HG03095 (cell line): Measurements from ENCODE around the gene ULBP2.
"Not testable (repeated sequence)": the region's sequence is repeated elsewhere in the genome, so short reads cannot be mapped to it uniquely, and the experiment has no call there.

Source experiments
- ATAC-seq: cut with Tn5 transposase; IDR thresholded peaks from one replicate; pipeline ENCODE4 v1.9.1; 2021; ENCODE audit warnings: moderate library complexity; ENCODE audit not compliant: unreplicated experiment

ULBP2 gene

GRCh38 chr6:149908480-149908879, 33.3 kb upstream of the ULBP2 start:
- not testable (repeated sequence) for ATAC-seq

- ATAC-seq, result no peak
Measured at GRCh38 chr6:149909701-149910470, 31.9 kb upstream of the ULBP2 start.

- ATAC-seq, result no peak
Measured at GRCh38 chr6:149910721-149911151, 31.1 kb upstream of the ULBP2 start.

DNA sequence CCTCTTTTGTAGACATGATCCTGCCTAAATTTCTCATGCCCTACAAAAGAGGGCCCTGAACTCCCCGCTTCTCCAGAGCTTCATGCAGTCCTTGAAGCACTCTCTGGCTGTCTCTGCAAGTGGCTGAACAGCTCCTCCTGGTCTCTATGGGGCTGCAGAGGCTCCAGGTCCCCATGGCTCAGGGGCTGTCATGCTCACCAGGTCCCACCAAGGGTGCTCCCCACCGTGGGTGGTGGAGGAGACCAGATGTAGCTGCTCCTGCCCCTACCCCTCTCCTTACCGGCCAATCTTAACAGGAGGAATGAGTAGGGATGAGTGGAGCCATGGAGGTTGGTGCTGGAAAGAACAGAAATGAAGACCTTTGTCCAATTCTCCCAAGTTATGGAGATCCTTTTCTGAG, 29.1 kb upstream of the ULBP2 start:
- ATAC-seq, result not testable (repeated sequence)

DNA sequence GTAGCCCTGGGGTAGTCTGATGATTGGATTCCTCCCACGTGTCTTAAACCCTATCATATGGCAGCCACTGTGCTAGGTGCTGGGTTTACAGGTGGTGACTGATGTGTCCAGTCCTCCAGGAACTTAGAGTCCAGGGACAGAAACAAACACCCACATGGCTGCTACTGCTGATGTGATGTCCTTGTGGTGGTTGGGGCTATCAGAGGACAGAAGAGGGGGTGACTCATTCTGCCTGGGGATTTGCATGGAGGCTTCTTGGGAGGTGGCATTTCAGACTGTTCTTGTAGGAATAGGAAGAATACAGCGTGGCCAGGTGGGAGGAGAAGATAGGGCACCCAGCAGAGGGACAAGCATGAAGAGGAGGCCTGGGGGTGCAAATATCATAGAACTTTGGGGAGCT, 28.7 kb upstream of the ULBP2 start:
- ATAC-seq, result no peak

DNA sequence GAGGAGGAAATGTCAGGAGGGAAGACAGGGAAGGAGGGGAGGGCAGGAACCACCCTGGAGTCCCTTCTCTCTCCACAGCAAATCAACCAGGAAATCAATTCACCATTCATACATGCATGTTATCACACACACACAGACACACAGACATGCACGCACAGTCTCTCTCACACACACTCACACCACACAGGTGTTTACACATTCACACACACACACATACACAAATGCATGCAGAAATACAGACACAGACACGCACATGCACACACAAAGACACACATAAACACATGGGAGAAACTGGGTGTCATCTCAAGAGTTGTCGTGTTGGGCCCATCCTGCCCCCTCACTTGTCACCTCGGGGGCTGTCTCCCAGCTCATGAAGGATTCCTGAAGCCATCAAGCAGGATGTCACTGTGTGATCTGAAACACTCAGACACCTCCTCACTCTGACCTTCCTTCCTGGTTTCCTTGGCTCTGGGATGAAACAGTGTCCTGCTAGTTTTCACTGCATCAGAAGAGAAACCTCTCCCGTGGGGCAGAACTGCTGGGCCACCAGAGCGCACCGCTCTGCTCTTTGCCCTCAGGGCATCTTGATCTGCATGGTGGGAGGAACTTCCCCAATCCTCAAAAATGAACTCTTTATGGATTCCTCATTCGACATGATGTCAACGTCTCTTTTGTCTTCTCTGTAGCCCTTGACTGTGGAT, 28.1 kb upstream of the ULBP2 start:
- no peak for ATAC-seq

DNA sequence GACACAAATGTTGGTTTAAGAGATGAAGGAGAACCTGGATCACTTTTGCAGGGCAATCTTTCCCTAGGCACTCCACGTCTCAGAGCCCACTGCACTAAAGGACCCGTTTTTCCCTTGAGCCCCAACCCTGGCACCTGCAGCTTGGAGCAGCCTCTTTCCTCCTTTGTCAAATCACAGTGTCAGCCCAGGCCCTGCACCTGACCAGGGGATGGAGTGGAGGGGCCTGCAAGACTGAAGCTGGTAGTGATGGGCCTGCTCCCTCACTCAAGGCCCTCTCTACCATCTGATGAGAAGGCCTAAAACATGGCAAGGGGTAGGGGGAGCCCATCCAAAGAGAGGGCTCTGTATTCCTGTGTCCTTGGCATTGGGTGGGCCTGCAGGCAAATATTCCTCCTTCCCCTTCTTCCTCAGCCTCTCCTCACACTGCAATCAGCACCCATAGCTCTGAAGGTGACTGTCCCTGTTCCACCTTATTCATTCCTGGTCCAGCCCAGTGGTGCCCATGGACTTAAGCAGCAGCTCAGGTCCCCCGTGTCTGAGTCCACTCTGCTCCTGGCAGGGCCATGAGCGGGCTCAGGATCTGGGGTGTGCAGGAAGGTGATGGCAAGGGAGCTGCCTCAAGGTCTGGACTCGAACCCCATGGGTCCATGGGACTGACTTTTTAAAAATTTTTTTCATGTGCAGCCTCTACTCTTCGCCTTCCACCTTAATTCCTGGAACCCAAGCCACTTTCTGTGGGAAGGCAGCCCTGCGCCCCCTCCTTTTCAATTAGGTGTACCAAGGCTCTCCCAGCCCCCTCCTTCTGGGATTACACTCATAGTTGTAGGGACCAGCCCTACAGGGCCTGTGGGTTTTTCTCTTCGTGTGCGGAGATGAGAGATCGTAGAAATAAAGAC, 25.6 kb upstream of the ULBP2 start:
- no peak for ATAC-seq

DNA sequence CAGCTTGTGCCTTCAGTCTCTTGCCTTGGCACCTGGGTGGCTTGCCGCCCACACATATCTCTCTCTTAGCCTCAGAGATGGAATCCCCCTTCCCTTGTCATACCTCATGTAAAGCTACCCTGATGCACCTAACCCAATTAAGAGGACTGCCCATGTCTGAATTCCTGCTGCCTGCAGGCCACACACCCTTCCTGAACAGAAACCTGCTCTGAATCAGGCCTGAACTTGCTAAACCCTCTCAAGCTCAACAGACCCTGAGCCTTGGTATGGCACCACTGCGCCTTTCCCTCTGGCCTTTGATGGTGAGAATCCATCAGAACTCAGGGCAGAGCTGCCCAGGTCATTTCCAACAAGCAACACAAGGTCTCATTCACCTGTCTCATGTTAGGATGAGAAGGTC, 24.1 kb upstream of the ULBP2 start:
- ATAC-seq, result no peak

DNA sequence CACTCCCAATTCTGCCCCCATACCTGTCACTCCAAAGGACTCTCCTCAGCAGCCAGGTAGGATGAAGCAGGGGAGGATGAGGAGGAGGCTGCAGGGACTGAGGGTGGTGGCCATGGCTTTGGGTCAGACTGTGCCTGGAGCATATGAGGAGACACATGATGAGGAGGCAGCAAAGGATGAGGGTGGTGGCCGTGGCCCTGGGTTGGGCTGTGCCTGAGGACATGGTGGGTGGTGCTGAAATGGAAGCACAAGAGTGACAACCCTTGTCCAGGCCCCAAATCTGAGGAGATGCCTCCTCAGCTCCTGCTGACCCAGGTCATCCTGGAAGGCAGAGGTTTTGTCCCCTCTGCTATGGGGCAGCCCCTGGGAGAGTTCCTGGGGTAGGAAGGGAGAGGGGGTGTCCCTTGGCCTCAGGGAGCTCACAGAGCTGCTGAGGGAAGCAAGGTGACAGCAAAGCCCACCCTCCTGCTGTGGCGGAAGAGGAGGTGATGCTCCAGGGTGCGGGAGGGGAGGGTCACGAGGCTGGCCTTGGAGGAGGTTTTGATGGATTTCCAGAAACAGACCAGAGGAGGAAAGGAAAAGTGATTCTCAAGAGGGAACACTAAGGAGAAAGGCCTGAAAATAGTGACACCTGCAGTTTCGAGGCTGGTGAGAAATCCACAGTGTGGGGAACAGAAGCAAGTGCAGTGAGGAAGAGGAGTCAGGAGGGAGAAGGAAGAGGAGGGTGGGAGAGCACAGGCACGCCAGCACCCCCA, 23.5 kb upstream of the ULBP2 start:
- no peak for ATAC-seq

DNA sequence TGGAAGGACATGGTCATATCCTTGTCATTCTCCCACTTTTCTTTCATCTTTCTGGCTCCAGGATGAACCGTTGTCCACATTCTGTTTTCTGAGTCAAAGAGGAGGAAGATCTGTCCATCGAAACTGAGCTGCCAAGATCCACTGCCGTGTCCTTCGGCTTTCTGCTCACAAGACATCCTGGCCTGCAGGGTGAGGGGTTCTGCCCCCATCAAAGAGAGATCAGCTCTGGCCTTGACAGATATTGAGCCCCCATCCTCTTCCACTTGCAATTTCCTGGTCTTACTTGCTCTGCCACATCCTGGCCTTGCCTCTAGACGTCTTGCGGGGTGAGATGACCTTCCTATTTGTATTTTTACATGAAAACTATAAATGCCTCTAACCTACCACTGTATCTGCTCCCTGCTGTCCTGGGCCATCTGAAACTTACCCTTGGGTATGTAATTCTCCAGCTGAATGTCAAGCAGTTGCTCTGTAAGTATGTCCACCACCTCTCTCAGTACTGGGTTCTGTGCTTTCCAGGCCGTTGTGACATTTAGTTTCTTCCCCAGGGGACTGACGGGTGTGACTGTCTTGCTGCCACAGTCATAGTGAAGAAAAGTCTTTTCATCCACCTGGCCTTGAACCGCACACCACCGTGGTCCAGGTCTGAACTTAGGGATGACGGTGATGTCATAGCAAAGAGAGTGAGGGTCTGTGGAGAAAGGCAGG, 22.5 kb upstream of the ULBP2 start:
- not testable (repeated sequence) for ATAC-seq

DNA sequence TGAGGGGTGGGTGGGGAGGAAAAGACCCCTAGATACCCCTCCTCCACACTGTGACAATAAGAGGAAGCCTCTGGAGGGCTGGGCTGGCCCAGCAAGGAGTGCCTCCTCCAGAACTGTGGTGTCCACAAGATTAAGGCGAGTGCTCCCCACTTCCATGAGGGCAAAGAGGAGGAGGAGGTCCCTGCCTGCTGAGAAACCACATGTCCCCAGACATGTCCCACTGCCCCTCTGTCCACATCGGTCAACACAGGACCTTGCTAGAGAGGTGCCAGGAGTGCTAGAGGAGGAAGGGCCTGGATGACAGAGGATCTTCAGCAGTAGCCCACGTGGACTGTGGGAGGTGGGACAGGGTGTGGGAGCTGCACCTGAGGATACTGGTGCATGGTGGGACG, 22.0 kb upstream of the ULBP2 start:
- no peak for ATAC-seq

DNA sequence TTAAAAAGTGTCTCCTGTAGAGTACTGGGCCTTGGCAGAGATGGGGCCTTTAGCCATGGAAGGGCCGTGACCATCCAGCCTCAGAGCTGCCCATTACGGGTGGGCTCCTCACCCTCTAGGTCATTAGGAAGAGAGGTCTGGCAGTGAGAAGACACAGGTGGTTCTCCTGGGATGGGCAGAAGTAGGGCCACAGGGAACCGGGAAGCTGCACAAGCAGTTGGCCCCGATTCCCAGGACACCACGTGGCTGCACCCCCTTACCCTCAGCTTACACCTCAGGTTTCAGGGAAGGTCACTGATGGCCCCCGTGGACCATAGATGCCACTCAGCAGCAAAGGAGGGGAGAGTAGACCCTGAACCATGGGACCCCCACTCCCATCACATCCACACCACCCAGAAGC, 20.5 kb upstream of the ULBP2 start:
- no peak for ATAC-seq

DNA sequence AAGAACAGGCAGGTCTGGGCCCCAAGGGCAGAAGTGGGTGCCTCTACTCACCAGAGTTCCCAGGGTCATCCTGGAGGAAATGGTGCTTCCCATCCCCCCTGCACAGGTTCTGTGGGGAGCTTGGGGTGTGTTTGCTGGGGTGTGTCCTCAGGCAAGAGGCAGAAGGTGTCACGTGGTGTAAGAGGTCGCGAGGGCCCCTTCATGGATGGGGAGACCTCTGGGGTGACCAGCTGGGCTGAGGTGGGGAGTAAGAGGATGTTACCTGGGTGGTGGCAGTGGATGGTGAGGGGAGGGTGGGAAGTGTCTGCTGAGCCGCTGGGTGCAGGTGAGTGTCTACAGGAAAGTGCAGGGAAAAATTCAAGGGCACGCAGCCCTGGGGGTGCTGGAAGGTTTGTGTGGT, 19.7 kb upstream of the ULBP2 start:
- ATAC-seq, result not testable (repeated sequence)

GRCh38 chr6:149922642-149923326, 19.0 kb upstream of the ULBP2 start, which contains the start of gene RAET1G:
Gene RAET1G, minus strand, starts transcription at chr6:149923121. Its CDS starts 111 bp downstream, at chr6:149923010.
- ATAC-seq, result no peak

DNA sequence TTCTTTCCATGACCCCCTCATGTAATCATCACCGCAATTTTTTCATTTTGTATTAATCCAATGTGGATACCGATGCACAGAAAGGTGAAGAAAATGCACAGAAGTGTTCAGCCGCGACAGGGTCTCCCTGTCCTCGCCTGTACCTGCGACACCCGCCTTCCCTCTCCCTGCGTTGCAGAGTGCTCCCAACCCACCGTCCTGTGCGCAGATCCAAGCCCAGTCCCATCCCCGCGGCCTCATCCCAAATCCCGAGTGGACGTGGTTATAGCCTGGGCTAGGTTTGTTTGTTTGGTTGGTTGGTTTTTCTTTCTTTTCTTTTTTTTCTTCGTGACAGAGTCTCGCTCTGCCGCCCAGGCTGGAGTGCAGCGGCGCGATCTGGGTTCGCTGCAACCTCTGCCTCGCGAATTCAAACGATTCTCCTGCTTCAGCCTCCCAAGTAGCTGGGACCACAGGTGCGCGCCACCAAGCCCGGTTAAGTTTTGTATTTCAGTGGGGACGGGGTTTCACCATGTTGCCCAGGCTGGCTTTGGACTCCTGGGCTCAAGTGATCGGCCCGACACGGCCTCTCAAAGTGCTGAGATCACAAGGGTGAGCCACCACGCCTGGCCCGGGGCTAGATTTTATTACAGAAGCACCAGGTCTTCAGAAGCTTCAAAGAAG, 18.4 kb upstream of the ULBP2 start:
- ATAC-seq, result no peak

DNA sequence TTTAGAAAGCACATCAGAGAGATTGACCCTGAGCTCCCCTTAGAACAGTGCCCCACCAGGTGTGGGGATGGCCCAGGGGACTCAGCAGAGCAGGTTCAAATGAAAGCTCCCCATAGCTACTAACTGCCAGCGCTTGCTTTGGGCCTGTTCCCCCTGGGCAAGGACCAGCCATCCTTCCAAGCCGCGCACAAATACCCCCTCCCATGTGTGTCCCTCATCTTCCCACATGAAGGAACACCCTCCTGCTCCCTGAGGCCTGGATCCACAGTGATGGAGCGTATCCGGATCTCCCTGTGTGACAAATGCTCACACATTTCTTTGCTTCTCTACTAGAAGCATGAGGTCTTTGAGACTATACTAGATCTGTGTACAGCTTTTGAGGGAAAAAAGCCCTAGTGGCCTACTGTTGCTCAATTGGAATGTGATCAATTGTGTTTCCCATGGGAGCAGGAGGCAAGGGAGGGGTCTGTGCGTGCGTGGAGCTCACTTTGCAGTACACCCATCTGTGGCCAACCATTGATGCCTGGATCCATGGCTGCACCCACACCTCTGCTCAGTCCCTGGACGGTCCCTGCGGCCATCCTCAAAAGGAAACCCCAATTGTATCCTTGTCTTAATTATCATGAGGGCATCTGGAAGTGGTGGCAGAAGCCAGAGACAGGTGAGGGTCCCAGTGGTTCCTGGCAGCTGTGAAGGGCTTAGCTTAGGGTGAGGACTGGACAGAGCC, 17.4 kb upstream of the ULBP2 start:
- no peak for ATAC-seq

DNA sequence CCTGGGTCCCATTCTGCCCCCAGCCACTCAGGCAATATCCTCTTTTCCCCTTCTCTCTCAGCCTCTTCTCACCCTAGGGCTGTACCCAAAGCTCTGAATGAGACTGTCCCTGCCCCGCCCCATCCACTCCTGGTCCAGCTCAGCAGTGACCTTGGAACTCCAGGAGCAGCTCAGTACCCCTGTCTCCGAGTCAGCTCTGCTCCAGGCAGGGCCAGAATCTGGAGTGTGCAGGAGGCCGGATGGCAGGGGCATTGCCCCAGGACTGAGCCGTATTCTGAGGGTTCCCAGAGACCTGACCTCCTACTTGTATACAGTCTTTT, 16.9 kb upstream of the ULBP2 start:
- no peak for ATAC-seq

- ATAC-seq, result no peak
Measured at GRCh38 chr6:149925253-149925973, 16.4 kb upstream of the ULBP2 start.
